Psoas muscle (tissue), 8 donors: ENCODE measurements around the gene PROSER1. TPM values are rescaled to one million over a fixed set of nuclear protein-coding genes. Genes with fewer than 3 reads are reported as not detected.

Experiments
- ATAC-seq, 4 donors: fragments of 200-7000 bp; cut with Tn5 transposase; one replicate each; pipeline ENCODE4 v1.9.1; 2020; ENCODE audit warnings: moderate library complexity in 3 of 4, mild to moderate bottlenecking in 2 of 4
- DNase-seq, 2 donors: peaks; one replicate each; pipeline ENCODE4 v3.0.0-alpha.2; 2020
- H3K27ac ChIP-seq: fragments of 200-600 bp; one replicate; pipeline ENCODE4 v1.8.0; 2022
- H3K27me3 ChIP-seq, 3 donors: fragments of 200-600 bp in 1 of 3; one replicate each; pipeline versions ENCODE4 v1.6.1 to v1.8.0; 2013 to 2022; ENCODE audit warnings: low read length in 2 of 3, mild to moderate bottlenecking in 2 of 3, moderate library complexity in 1 of 3; ENCODE audit not compliant: insufficient read depth in 3 of 3
- H3K36me3 ChIP-seq, 2 donors: fragments of 200-600 bp in 1 of 2; one replicate each; pipeline versions ENCODE4 v1.6.1 to v1.8.0; 2013 to 2022; ENCODE audit warnings: low read depth in 1 of 2, mild to moderate bottlenecking in 1 of 2, moderate library complexity in 1 of 2; ENCODE audit not compliant: insufficient read depth in 1 of 2
- H3K4me1 ChIP-seq: fragments of 200-600 bp; one replicate; pipeline ENCODE4 v1.8.0; 2022
- H3K4me3 ChIP-seq: fragments of 200-600 bp; one replicate; pipeline ENCODE4 v1.8.0; 2022; ENCODE audit warnings: mild to moderate bottlenecking
- H3K9me3 ChIP-seq: fragments of 200-600 bp; one replicate; pipeline ENCODE4 v1.8.0; 2022
- CTCF ChIP-seq: fragments of 200-600 bp; IDR thresholded peaks from one replicate; pipeline ENCODE4 v1.8.0; 2022; ENCODE audit warnings: antibody characterized with exemption
- WGBS, 3 donors: extraction: QIAGEN DNeasy Blood & Tissue Kit; methylation state at CpG; one replicate each; pipeline versions ENCODE4 v1.1.6 to v1.1.7; 2013; 5-methylcytosine and 5-hydroxymethylcytosine counted together
- intact Hi-C, 2 donors: fragments of 100-400 bp; cut with DNase I; formaldehyde crosslinking; loops; one replicate each; pipeline versions ENCODE4 v1.11.0 to v1.14.2; 2022
- polyA plus RNA-seq, 3 donors: library from polyadenylated mRNA; stranded (reverse); fragments of 200-250 nt; gene quantifications; one replicate each; pipeline ENCODE4 v1.2.3, GENCODE V29; 2013
- total RNA-seq, 4 donors: library from RNA; stranded (reverse); fragmentation: NEBNext Ultra II Directional in 2 of 4; extraction: Animal tissue kit (Norgen Biotek cat#: 25700) in 2 of 4; gene quantifications; one replicate each; pipeline versions ENCODE4 v1.2.1 to v1.2.4, GENCODE V29; 2021 to 2023
- donor health status: healthy with polysubstance abuse.
- donor health status: DM: no; HTN: no; CAD: no; lungs with moderate emphysema.
- donor health status: Bipolar disorder and iron deficiency.
- donor health status: healthy.
- donor health status: DM: yes; HTN: yes; CAD: no.
- donor health status: DM: no; HTN: no; CAD: no.
- donor health status: DM: no; HTN: no; CAD: no.
- donor health status: DM: yes; HTN: yes; CAD: no.

Gene PROSER1
- total and polyA plus RNA-seq, 7 donors, result 3.4 to 19.2 (median 13.3) TPM

- Histone ChIP-seq H3K27me3 (no peaks in the 10 kb centered on the region), H3K4me3 (no peak overlapping the region), H3K27ac (no peak overlapping the region), H3K36me3 (peaks cover 2 to 41% of the 10 kb centered on the region in 2 donors), H3K4me1 (no peaks in the 10 kb centered on the region), H3K9me3 (no peaks in the 10 kb centered on the region)
- WGBS, 3 donors, result 88 to 98% (median 89%) methylated on average over 3 of the region's 3 CpGs
- TF ChIP-seq CTCF, result no peak
- no peak for ATAC-seq
- no peak for DNase-seq
- intact Hi-C loops, result loop anchor here in 1 of 2 donors (5.0 kb wide), 1 partner anchor 623 kb away; no protein-coding TSS in a partner anchor
These were observed 11.4 kb upstream of the PROSER1 start for GRCh38 chr13:39049274-39049673.

GRCh38 chr13:39048806-39049205 is 10.9 kb upstream of the PROSER1 start:
- H3K27me3 ChIP-seq, result no peaks in the 10 kb centered on the region
- intact Hi-C loops, result loop anchor here in 1 of 2 donors (5.0 kb wide), 1 partner anchor 623 kb away; no protein-coding TSS in a partner anchor
- H3K9me3 ChIP-seq, result no peaks in the 10 kb centered on the region
- H3K4me3 ChIP-seq, result no peak overlapping the region
- H3K27ac ChIP-seq, result no peak overlapping the region
- peaks cover 2 to 43% of the 10 kb centered on the region in 2 donors for H3K36me3 ChIP-seq
- DNase-seq (no peak), ATAC-seq (no peak)
- TF ChIP-seq CTCF, result no peak
- no peaks in the 10 kb centered on the region for H3K4me1 ChIP-seq

GRCh38 chr13:39047560-39047959 is 9.7 kb upstream of the PROSER1 start:
- Histone ChIP-seq H3K9me3 (no peaks in the 10 kb centered on the region), H3K4me3 (no peak overlapping the region), H3K36me3 (peaks cover 2 to 47% of the 10 kb centered on the region in 2 donors), H3K27me3 (no peaks in the 10 kb centered on the region), H3K4me1 (no peaks in the 10 kb centered on the region), H3K27ac (no peak overlapping the region)
- WGBS, 3 donors, result 30 to 38% (median 36%) methylated on average over 2 of the region's 2 CpGs
- TF ChIP-seq CTCF, result no peak
- intact Hi-C loops, result loop anchor here in 1 of 2 donors (5.0 kb wide), 1 partner anchor 625 kb away; no protein-coding TSS in a partner anchor
- DNase-seq (no peak), ATAC-seq (no peak)

GRCh38 chr13:39044536-39044935 is 6.6 kb upstream of the PROSER1 start:
- 96 to 97% (median 96%) methylated on average over 3 of the region's 3 CpGs for WGBS, 3 donors
- ATAC-seq, result no peak
- no peak overlapping the region for H3K4me3 ChIP-seq
- H3K9me3 ChIP-seq, result no peaks in the 10 kb centered on the region
- H3K27me3 ChIP-seq, result no peaks in the 10 kb centered on the region
- H3K36me3 ChIP-seq, result peaks cover 2 to 61% of the 10 kb centered on the region in 2 donors
- no peak for TF ChIP-seq CTCF
- no peak overlapping the region for H3K27ac ChIP-seq
- intact Hi-C loops, result no loop called here
- H3K4me1 ChIP-seq, result peaks cover under 1% of the 10 kb centered on the region
- DNase-seq, result no peak

GRCh38 chr13:39040206-39040605 is 2.3 kb upstream of the PROSER1 start:
- intact Hi-C loops, result no loop called here
- DNase-seq (no peak), ATAC-seq (no peak)
- H3K27ac ChIP-seq, result no peak overlapping the region
- no peak for TF ChIP-seq CTCF
- peaks cover 20% of the 10 kb centered on the region for H3K4me1 ChIP-seq
- H3K36me3 ChIP-seq, result peaks cover 0 to 31% of the 10 kb centered on the region in 2 donors
- H3K9me3 ChIP-seq, result no peaks in the 10 kb centered on the region
- 44 to 71% (median 55%) methylated on average over 1 of the region's 1 CpG for WGBS, 3 donors
- H3K4me3 ChIP-seq, result no peak overlapping the region
- H3K27me3 ChIP-seq, result no peaks in the 10 kb centered on the region
